Coronary artery (tissue), 2 donors: ENCODE measurements around the gene NME9.

Source experiments
- DNase-seq: peaks from one replicate; pipeline ENCODE4 v3.0.0-alpha.2; 2017; ENCODE audit warnings: low spot score
- H3K27ac ChIP-seq, 2 donors: fragments of 200-600 bp; sonication (generic); one replicate each; pipeline ENCODE4 v1.5.1; 2016 to 2019
- H3K4me3 ChIP-seq: fragments of 200-600 bp; sonication (generic); 2 replicates; pipeline ENCODE4 v1.5.1; 2016; ENCODE audit warnings: mild to moderate bottlenecking, moderate library complexity
- CTCF ChIP-seq: fragments of 200-600 bp; sonication (generic); IDR thresholded peaks from one replicate; pipeline ENCODE4 v1.5.1; 2019; ENCODE audit warnings: antibody characterized with exemption

The NME9 gene

DNA sequence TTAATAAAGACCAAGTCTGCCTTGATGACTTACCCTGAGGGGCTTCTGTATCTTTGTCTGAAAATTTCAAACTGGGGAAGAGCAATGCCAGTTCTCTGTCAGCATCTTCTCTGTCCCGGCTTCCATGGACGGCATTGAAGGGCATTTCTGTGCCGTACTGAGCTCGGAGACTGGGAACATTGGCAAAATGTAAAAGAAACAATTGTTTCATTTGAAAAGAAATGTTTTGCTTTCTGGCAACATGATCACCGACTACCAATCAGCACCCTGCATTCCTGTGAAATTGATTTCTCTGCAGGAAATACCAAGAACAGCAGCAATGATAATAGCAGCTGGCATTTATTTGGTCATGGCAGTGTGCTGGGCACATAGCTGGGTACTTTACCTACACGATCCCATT is 26.2 kb downstream of the NME9 start:
- no peak for DNase-seq
- Histone ChIP-seq H3K27ac (no peak overlapping the region), H3K4me3 (no peak overlapping the region)
- TF ChIP-seq CTCF = no peak

GRCh38 chr3:138300647-138301046 is 29.0 kb downstream of the NME9 start:
- H3K27ac ChIP-seq = no peak overlapping the region
- TF ChIP-seq CTCF = no peak
- no peak for DNase-seq
- H3K4me3 ChIP-seq = no peak overlapping the region

GRCh38 chr3:138297876-138298275 is 31.8 kb downstream of the NME9 start:
- Histone ChIP-seq H3K4me3 (no peak overlapping the region), H3K27ac (no peak overlapping the region)
- no peak for DNase-seq
- TF ChIP-seq CTCF = no peak

DNA sequence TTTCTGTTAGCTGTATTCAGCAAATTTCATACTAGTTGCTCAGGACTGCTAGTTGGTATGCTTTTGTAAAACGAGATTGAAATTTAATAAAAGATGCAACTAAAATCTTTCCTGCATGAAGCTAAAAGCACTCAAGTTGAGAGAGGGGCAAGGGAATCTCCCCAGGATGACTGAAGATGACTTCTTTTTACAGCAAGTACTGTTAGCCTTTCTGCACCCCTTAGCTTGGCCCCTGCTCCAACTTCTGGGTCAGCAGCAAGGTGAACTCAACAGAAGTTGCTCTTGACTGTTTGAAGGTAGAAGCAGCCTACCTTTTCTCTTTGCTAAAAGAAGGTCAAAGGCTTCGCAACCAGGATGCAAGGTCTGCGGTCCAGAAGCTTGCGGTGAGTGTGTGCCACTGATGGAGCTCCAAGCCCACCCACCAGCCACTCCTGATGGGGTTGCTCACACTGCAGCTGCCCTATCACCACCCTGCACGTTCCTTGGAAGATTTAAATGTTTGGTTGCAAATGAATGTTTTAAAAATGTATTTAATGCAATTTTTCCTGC is 32.5 kb downstream of the NME9 start:
- no peak for DNase-seq
- H3K27ac ChIP-seq = no peak overlapping the region
- TF ChIP-seq CTCF = no peak
- H3K4me3 ChIP-seq = no peak overlapping the region

GRCh38 chr3:138296639-138297038 is 33.0 kb downstream of the NME9 start:
- no peak overlapping the region for H3K4me3 ChIP-seq
- TF ChIP-seq CTCF = no peak
- no peak for DNase-seq
- H3K27ac ChIP-seq = no peak overlapping the region

- DNase-seq = no peak
- Histone ChIP-seq H3K4me3 (no peak overlapping the region), H3K27ac (no peak overlapping the region)
- no peak for TF ChIP-seq CTCF
Measured at GRCh38 chr3:138289701-138290100, 40.0 kb downstream of the NME9 start.

DNA sequence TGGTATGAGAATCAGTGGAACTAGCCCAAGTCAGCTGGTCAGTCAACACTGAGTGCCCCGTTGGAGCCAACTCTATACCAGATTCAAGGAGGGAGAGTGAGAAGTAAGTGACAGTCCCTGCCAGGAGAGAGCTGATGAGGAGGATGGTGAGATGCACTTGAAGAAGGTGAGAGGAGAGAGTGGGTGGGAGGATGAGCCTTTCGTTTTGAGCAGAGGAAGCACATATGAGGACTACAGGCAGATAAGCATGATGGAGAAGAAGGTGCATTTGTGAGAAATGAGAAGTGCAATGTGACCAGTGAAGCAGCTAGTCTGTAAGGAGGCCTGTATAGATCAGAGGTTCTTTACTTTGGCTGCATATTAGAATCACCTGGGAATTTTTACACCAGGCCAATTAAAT is 40.4 kb downstream of the NME9 start:
- no peak for DNase-seq
- TF ChIP-seq CTCF = no peak
- H3K27ac ChIP-seq = no peak overlapping the region

More for the DNA sequence above, 40.4 kb downstream of the NME9 start:
- H3K4me3 ChIP-seq = no peak overlapping the region
